OCI-LY7 (cell line): ENCODE data around the gene CA14. TPM values are rescaled to one million over a fixed set of nuclear protein-coding genes. Genes with fewer than 3 reads are reported as not detected.

Source experiments
- BruUV-seq: library from RNA; stranded (reverse); fragments of 400-500 nt; replicated peaks from 2 replicates; lab custom pipeline; 2021; lab: Mats Ljungman, UMichigan
- CTCF ChIA-PET: fragments of 300-600 bp; sonication (Branson Sonifier 250); formaldehyde crosslinking; loops from one replicate; lab custom pipeline; 2022; ENCODE audit warnings: antibody characterized with exemption; ENCODE audit not compliant: unreplicated experiment; lab: Charles Lee
- POLR2A ChIA-PET: fragments of 300-600 bp; sonication (Branson Sonifier 250); formaldehyde crosslinking; loops from one replicate; lab custom pipeline; 2022; ENCODE audit warnings: antibody characterized with exemption; lab: Charles Lee
- DNase-seq: peaks from one replicate; pipeline ENCODE4 v3.0.0-alpha.2; 2015; ENCODE audit warnings: low spot score
- H2AFZ ChIP-seq: fragments of 200-600 bp; sonication (generic), shearing (Covaris generic); 2 replicates; pipeline ENCODE4 v1.6.1; 2014; ENCODE audit warnings: mild to moderate bottlenecking, antibody characterized with exemption, low read length, moderate library complexity
- H3K27ac ChIP-seq: fragments of 200-600 bp; sonication (generic); 2 replicates; pipeline ENCODE4 v1.5.1; 2014; ENCODE audit warnings: mixed run types, low read depth, mild to moderate bottlenecking, moderate library complexity, low read length, inconsistent platforms; ENCODE audit not compliant: poor library complexity, severe bottlenecking
- H3K36me3 ChIP-seq: fragments of 200-600 bp; sonication (generic); 2 replicates; pipeline ENCODE4 v1.6.1; 2014; ENCODE audit warnings: mild to moderate bottlenecking, antibody characterized with exemption, low read length, moderate library complexity, mixed read lengths; ENCODE audit not compliant: insufficient read depth
- H3K4me1 ChIP-seq: fragments of 200-600 bp; sonication (generic); 2 replicates; pipeline ENCODE4 v1.5.1; 2014; ENCODE audit warnings: mild to moderate bottlenecking, low read length; ENCODE audit not compliant: insufficient read depth, poor library complexity, severe bottlenecking
- H3K4me2 ChIP-seq: fragments of 200-600 bp; sonication (generic); 2 replicates; pipeline ENCODE4 v1.6.1; 2014; ENCODE audit warnings: mild to moderate bottlenecking, low read length
- H3K4me3 ChIP-seq: fragments of 200-600 bp; sonication (generic); 2 replicates; pipeline ENCODE4 v1.5.1; 2014; ENCODE audit warnings: mild to moderate bottlenecking, low read depth, low read length; ENCODE audit not compliant: poor library complexity, severe bottlenecking
- H3K79me2 ChIP-seq: fragments of 200-600 bp; sonication (generic); 2 replicates; pipeline ENCODE4 v1.6.1; 2016; ENCODE audit warnings: low read depth, mild to moderate bottlenecking, low read length, moderate library complexity, mixed read lengths; ENCODE audit not compliant: insufficient read depth
- H3K9me2 ChIP-seq: fragments of 200-600 bp; sonication (generic); 2 replicates; pipeline ENCODE4 v1.6.1; 2016; ENCODE audit warnings: mild to moderate bottlenecking, low read length, mixed read lengths; ENCODE audit not compliant: insufficient read depth
- H3K9me3 ChIP-seq: fragments of 200-600 bp; sonication (generic); 2 replicates; pipeline ENCODE4 v1.6.1; 2014; ENCODE audit warnings: mild to moderate bottlenecking, mixed run types, low read length, mixed read lengths
- H4K20me1 ChIP-seq: fragments of 200-600 bp; sonication (generic); 2 replicates; pipeline ENCODE4 v1.6.1; 2014; ENCODE audit warnings: mild to moderate bottlenecking, antibody characterized with exemption, low read length, moderate library complexity, mixed read lengths; ENCODE audit not compliant: insufficient read depth
- CTCF ChIP-seq: fragments of 200-600 bp; sonication (generic); conservative IDR thresholded peaks from 2 replicates; pipeline ENCODE4 v1.5.1; 2014; ENCODE audit warnings: mild to moderate bottlenecking, antibody characterized with exemption, low read length, moderate library complexity, mixed read lengths
- EZH2phosphoT487 ChIP-seq: fragments of 200-600 bp; sonication (generic); IDR thresholded peaks from 2 replicates; pipeline ENCODE4 v1.6.1; 2018; ENCODE audit warnings: low read depth, borderline replicate concordance, mild to moderate bottlenecking, mixed run types, antibody characterized with exemption, low read length, moderate library complexity, mixed read lengths
- intact Hi-C: fragments of 100-400 bp; cut with micrococcal nuclease; formaldehyde crosslinking; loops from one replicate; pipeline ENCODE4 v1.10.0; 2022; ENCODE audit not compliant: unreplicated experiment
- total RNA-seq, 2 experiments: library from RNA; depleted of rRNA in 1 of 2; stranded (reverse); fragments of >200 nt in 1 of 2; shearing (Covaris generic) in 1 of 2; gene quantifications; 2 replicates each; pipeline ENCODE4 v1.2.3, GENCODE V29; 2014 to 2022

The CA14 gene
- total RNA-seq, 2 experiments from 2014 or later: not detected

GRCh38 chr1:150268705-150269403, 11.3 kb downstream of the CA14 start, which contains the start of gene APH1A:
Gene APH1A, minus strand, starts transcription at chr1:150269016. Its CDS starts 206 bp downstream, at chr1:150268810.
- Histone ChIP-seq H3K36me3 (peaks cover 32% of the 10 kb centered on the region), H3K27ac (peak within 1 kb of the TSS; percentile 52), H3K4me2 (peak within 1 kb of the TSS; percentile 99), H3K9me2 (no peaks in the 10 kb centered on the region), H3K9me3 (0 out of 2 replicates have a peak, but pooled peaks cover 5% of the 10 kb centered on the region), H2AFZ (peak within 1 kb of the TSS; percentile 99), H4K20me1 (no peaks in the 10 kb centered on the region), H3K4me3 (peak within 1 kb of the TSS; percentile 82), H3K79me2 (peaks cover 20% of the 10 kb centered on the region), H3K4me1 (peaks cover 19% of the 10 kb centered on the region)
- POLR2A ChIA-PET: interaction anchor here (0.5 to 1.6 kb wide), 7 partner anchors 8 to 701 kb away, joined by 3 to 5 read pairs (median 3); no protein-coding TSS in a partner anchor
- BruUV-seq: no TSS peak
- no peak for TF ChIP-seq EZH2phosphoT487
- no peak for TF ChIP-seq CTCF
- DNase-seq: peak; percentile 96
- intact Hi-C loops: loop anchor here (1.0 kb wide), 2 partner anchors 24 to 33 kb away; partner anchors contain the start of genes ANP32E and MRPS21
- CTCF ChIA-PET: interaction anchor here (0.6 kb wide), 1 partner anchor 14 kb away, joined by 3 read pairs; the partner anchor contains the start of gene CIART

DNA sequence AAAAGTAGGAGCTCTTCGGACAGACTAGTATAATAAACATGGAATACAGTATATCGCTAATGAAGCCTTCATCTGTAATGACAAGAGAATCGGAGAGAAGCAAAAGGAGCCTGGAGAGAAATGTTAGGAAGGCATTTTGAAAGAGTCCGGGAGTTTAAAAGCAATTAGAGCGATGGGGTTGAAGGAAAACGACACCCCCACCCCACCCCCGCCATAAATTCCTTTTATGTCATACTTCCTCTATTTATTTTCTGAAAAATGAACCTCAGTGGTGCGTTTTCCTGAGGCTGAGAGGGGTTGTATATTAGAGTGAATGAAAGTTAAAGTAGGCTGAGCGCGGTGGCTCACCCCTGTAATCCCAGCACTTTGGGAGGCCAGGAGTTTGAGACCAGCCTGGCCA, 11.9 kb downstream of the CA14 start:
- no peak for DNase-seq
- peak overlapping the region; percentile 99 for H3K4me2 ChIP-seq
- ChIA-PET CTCF (no interaction called here), POLR2A (interaction anchor here (0.5 to 1.6 kb wide), 6 partner anchors 16 to 701 kb away, joined by 3 to 5 read pairs (median 3); no protein-coding TSS in a partner anchor)
- no peaks in the 10 kb centered on the region for H3K9me2 ChIP-seq
- peaks cover 19% of the 10 kb centered on the region for H3K4me1 ChIP-seq
- peaks cover 30% of the 10 kb centered on the region for H3K36me3 ChIP-seq
- peak overlapping the region; percentile 82 for H3K4me3 ChIP-seq
- peak overlapping the region; percentile 99 for H2AFZ ChIP-seq
- TF ChIP-seq EZH2phosphoT487: no peak
- no peak for TF ChIP-seq CTCF
- H4K20me1 ChIP-seq: no peaks in the 10 kb centered on the region
- BruUV-seq: no TSS peak
- 0 out of 2 replicates have a peak, but pooled peaks cover 5% of the 10 kb centered on the region for H3K9me3 ChIP-seq
- H3K79me2 ChIP-seq: peaks cover 20% of the 10 kb centered on the region
- H3K27ac ChIP-seq: peak overlapping the region; percentile 34
- intact Hi-C loops: loop anchor here (1.0 kb wide), 2 partner anchors 24 to 33 kb away; partner anchors contain the start of genes ANP32E and MRPS21
